ENCODE results near the gene SBSN.

The SBSN gene

GRCh38 chr19:35554076-35554475 lies 26.0 kb upstream of the SBSN start:
- H3K9me3 ChIP-seq (ENCODE audit: control insufficient read depth in 1 of 2, low read length in 2 of 2) = no peaks in the 10 kb centered on the region
- H3K27me3 ChIP-seq (ENCODE audit: control insufficient read depth in 1 of 2, insufficient read depth in 2 of 2, low read length in 2 of 2) = peaks cover 9 to 11% of the 10 kb centered on the region in 2 donors
- no peak overlapping the region for H3K27ac ChIP-seq (ENCODE audit: low read depth, low read length)
- H3K4me3 ChIP-seq (ENCODE audit: low read depth in 1 of 2, low read length in 2 of 2) = no peak overlapping the region
- H3K36me3 ChIP-seq (ENCODE audit: control insufficient read depth in 1 of 2, insufficient read depth in 2 of 2, low read length in 2 of 2) = no peaks in the 10 kb centered on the region
- H3K4me1 ChIP-seq (ENCODE audit: control insufficient read depth in 1 of 2, insufficient read depth in 2 of 2, low read length in 2 of 2) = peaks cover 0 to 3% of the 10 kb centered on the region in 2 donors
- H3K9ac ChIP-seq (ENCODE audit: low read depth in 1 of 2, low read length in 2 of 2) = no peak overlapping the region

- H3K27ac ChIP-seq (ENCODE audit: low read depth, low read length) = no peak overlapping the region
- peaks cover 5 to 6% of the 10 kb centered on the region in 2 donors for H3K27me3 ChIP-seq (ENCODE audit: control insufficient read depth in 1 of 2, insufficient read depth in 2 of 2, low read length in 2 of 2)
- H3K4me1 ChIP-seq (ENCODE audit: control insufficient read depth in 1 of 2, insufficient read depth in 2 of 2, low read length in 2 of 2) = peaks cover 0 to 3% of the 10 kb centered on the region in 2 donors
These were observed 25.4 kb upstream of the SBSN start for GRCh38 chr19:35553385-35554000.

GRCh38 chr19:35552534-35553384 lies 24.6 kb upstream of the SBSN start:
- H3K4me3 ChIP-seq (ENCODE audit: low read depth in 1 of 2, low read length in 2 of 2) = no peak overlapping the region
- no peak overlapping the region for H3K9ac ChIP-seq (ENCODE audit: low read depth in 1 of 2, low read length in 2 of 2)
- H3K4me1 ChIP-seq (ENCODE audit: control insufficient read depth in 1 of 2, insufficient read depth in 2 of 2, low read length in 2 of 2) = no peaks in the 10 kb centered on the region
- H3K9me3 ChIP-seq (ENCODE audit: control insufficient read depth in 1 of 2, low read length in 2 of 2) = no peaks in the 10 kb centered on the region
- no peaks in the 10 kb centered on the region for H3K36me3 ChIP-seq (ENCODE audit: control insufficient read depth in 1 of 2, insufficient read depth in 2 of 2, low read length in 2 of 2)
- peaks cover 5 to 6% of the 10 kb centered on the region in 2 donors for H3K27me3 ChIP-seq (ENCODE audit: control insufficient read depth in 1 of 2, insufficient read depth in 2 of 2, low read length in 2 of 2)
- no peak overlapping the region for H3K27ac ChIP-seq (ENCODE audit: low read depth, low read length)

More at GRCh38 chr19:35553385-35554000, 25.4 kb upstream of the SBSN start:
- Histone ChIP-seq H3K36me3 (ENCODE audit: control insufficient read depth in 1 of 2, insufficient read depth in 2 of 2, low read length in 2 of 2) (no peaks in the 10 kb centered on the region), H3K9me3 (ENCODE audit: control insufficient read depth in 1 of 2, low read length in 2 of 2) (no peaks in the 10 kb centered on the region), H3K4me3 (ENCODE audit: low read depth in 1 of 2, low read length in 2 of 2) (no peak overlapping the region), H3K9ac (ENCODE audit: low read depth in 1 of 2, low read length in 2 of 2) (no peak overlapping the region)

GRCh38 chr19:35551091-35551810 lies 23.1 kb upstream of the SBSN start:
- Histone ChIP-seq H3K36me3 (ENCODE audit: control insufficient read depth in 1 of 2, insufficient read depth in 2 of 2, low read length in 2 of 2) (peaks cover 0 to 5% of the 10 kb centered on the region in 2 donors), H3K9me3 (ENCODE audit: control insufficient read depth in 1 of 2, low read length in 2 of 2) (no peaks in the 10 kb centered on the region), H3K27ac (ENCODE audit: low read depth, low read length) (no peak overlapping the region), H3K4me3 (ENCODE audit: low read depth in 1 of 2, low read length in 2 of 2) (no peak overlapping the region), H3K27me3 (ENCODE audit: control insufficient read depth in 1 of 2, insufficient read depth in 2 of 2, low read length in 2 of 2) (peaks cover 0 to 3% of the 10 kb centered on the region in 2 donors), H3K9ac (ENCODE audit: low read depth in 1 of 2, low read length in 2 of 2) (no peak overlapping the region), H3K4me1 (ENCODE audit: control insufficient read depth in 1 of 2, insufficient read depth in 2 of 2, low read length in 2 of 2) (peaks cover 7 to 8% of the 10 kb centered on the region in 2 donors)

- Histone ChIP-seq H3K9me3 (ENCODE audit: control insufficient read depth in 1 of 2, low read length in 2 of 2) (no peaks in the 10 kb centered on the region), H3K36me3 (ENCODE audit: control insufficient read depth in 1 of 2, insufficient read depth in 2 of 2, low read length in 2 of 2) (peaks cover 0 to 5% of the 10 kb centered on the region in 2 donors), H3K9ac (ENCODE audit: low read depth in 1 of 2, low read length in 2 of 2) (no peak overlapping the region), H3K27me3 (ENCODE audit: control insufficient read depth in 1 of 2, insufficient read depth in 2 of 2, low read length in 2 of 2) (no peaks in the 10 kb centered on the region), H3K4me1 (ENCODE audit: control insufficient read depth in 1 of 2, insufficient read depth in 2 of 2, low read length in 2 of 2) (peaks cover 9 to 11% of the 10 kb centered on the region in 2 donors), H3K4me3 (ENCODE audit: low read depth in 1 of 2, low read length in 2 of 2) (no peak overlapping the region), H3K27ac (ENCODE audit: low read depth, low read length) (no peak overlapping the region)
These were observed 21.9 kb upstream of the SBSN start for GRCh38 chr19:35549879-35550523.

- H3K36me3 ChIP-seq (ENCODE audit: control insufficient read depth in 1 of 2, insufficient read depth in 2 of 2, low read length in 2 of 2) = peaks cover 0 to 5% of the 10 kb centered on the region in 2 donors
These were observed 21.2 kb upstream of the SBSN start for GRCh38 chr19:35549174-35549788.

GRCh38 chr19:35546532-35546931 lies 18.4 kb upstream of the SBSN start:
- H3K9ac ChIP-seq (ENCODE audit: low read depth in 1 of 2, low read length in 2 of 2) = peak overlapping the region; percentile 70 to 83

More at GRCh38 chr19:35549174-35549788, 21.2 kb upstream of the SBSN start:
- Histone ChIP-seq H3K9ac (ENCODE audit: low read depth in 1 of 2, low read length in 2 of 2) (no peak overlapping the region), H3K4me3 (ENCODE audit: low read depth in 1 of 2, low read length in 2 of 2) (no peak overlapping the region), H3K4me1 (ENCODE audit: control insufficient read depth in 1 of 2, insufficient read depth in 2 of 2, low read length in 2 of 2) (peaks cover 16% of the 10 kb centered on the region in 2 donors), H3K9me3 (ENCODE audit: control insufficient read depth in 1 of 2, low read length in 2 of 2) (no peaks in the 10 kb centered on the region), H3K27me3 (ENCODE audit: control insufficient read depth in 1 of 2, insufficient read depth in 2 of 2, low read length in 2 of 2) (no peaks in the 10 kb centered on the region), H3K27ac (ENCODE audit: low read depth, low read length) (no peak overlapping the region)

GRCh38 chr19:35545855-35546381 lies 17.8 kb upstream of the SBSN start:
- peak overlapping the region; percentile 70 to 83 for H3K9ac ChIP-seq (ENCODE audit: low read depth in 1 of 2, low read length in 2 of 2)

More at GRCh38 chr19:35546532-35546931, 18.4 kb upstream of the SBSN start:
- Histone ChIP-seq H3K9me3 (ENCODE audit: control insufficient read depth in 1 of 2, low read length in 2 of 2) (no peaks in the 10 kb centered on the region), H3K27ac (ENCODE audit: low read depth, low read length) (no peak overlapping the region), H3K4me1 (ENCODE audit: control insufficient read depth in 1 of 2, insufficient read depth in 2 of 2, low read length in 2 of 2) (peaks cover 16% of the 10 kb centered on the region in 2 donors), H3K27me3 (ENCODE audit: control insufficient read depth in 1 of 2, insufficient read depth in 2 of 2, low read length in 2 of 2) (no peaks in the 10 kb centered on the region), H3K36me3 (ENCODE audit: control insufficient read depth in 1 of 2, insufficient read depth in 2 of 2, low read length in 2 of 2) (peaks cover 0 to 5% of the 10 kb centered on the region in 2 donors), H3K4me3 (ENCODE audit: low read depth in 1 of 2, low read length in 2 of 2) (peak overlapping the region; percentile 85 to 92)

More at GRCh38 chr19:35545855-35546381, 17.8 kb upstream of the SBSN start:
- Histone ChIP-seq H3K27ac (ENCODE audit: low read depth, low read length) (no peak overlapping the region), H3K9me3 (ENCODE audit: control insufficient read depth in 1 of 2, low read length in 2 of 2) (no peaks in the 10 kb centered on the region), H3K4me3 (ENCODE audit: low read depth in 1 of 2, low read length in 2 of 2) (peak overlapping the region; percentile 85 to 92), H3K4me1 (ENCODE audit: control insufficient read depth in 1 of 2, insufficient read depth in 2 of 2, low read length in 2 of 2) (peaks cover 16% of the 10 kb centered on the region in 2 donors), H3K36me3 (ENCODE audit: control insufficient read depth in 1 of 2, insufficient read depth in 2 of 2, low read length in 2 of 2) (peaks cover 0 to 5% of the 10 kb centered on the region in 2 donors), H3K27me3 (ENCODE audit: control insufficient read depth in 1 of 2, insufficient read depth in 2 of 2, low read length in 2 of 2) (no peaks in the 10 kb centered on the region)
